ENCODE measurements around the gene JUND.

GRCh38 chr19:18317961-18318800 is 36.8 kb upstream of the JUND start:
- TF ChIP-seq REST (IDR thresholded peaks at IDR 0.05; ENCODE audit: low read depth) (no peak), USF1 (IDR thresholded peaks at IDR 0.05) (no peak), CEBPB (IDR thresholded peaks at IDR 0.05) (no peak), FOXM1 (IDR thresholded peaks at IDR 0.05; ENCODE audit: borderline replicate concordance, low read depth) (no peak), TCF12 (IDR thresholded peaks at IDR 0.05; ENCODE audit: low read depth) (no peak)
